ENCODE data around the gene PRKCSH.
"Not testable (repeated sequence)": the region's sequence is repeated elsewhere in the genome, so short reads cannot be mapped to it uniquely, and the experiment has no call there.

Gene PRKCSH

DNA sequence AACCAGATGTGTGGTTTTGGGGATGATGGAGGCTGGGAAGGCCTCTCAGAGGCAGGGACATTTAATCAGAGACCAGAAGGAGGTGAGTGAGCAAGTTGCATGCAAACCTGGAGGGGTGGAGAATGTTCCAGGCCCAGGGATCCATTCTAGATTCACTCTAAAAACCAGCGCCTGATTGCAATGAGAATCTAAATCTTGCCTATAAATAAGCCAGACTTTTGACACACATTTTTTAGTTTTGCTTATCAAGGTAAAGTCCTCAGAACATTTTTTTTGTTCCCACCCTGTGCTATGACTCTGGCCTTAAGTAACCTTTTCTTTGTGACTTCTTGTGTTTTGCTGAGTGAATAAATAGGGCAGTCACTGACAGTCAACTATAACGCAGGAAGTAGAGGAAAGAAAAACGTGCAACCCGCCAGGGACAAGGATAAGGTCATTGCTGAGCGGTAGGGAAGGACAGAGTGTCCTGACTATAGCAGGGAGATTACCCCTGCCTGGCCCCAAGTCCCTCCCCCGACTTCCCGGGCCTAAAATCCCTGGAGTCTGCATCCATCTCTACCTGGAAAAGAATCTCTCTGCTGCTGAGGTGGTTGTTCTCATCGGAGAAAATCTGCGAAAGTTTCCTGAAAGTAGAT, 30.7 kb upstream of the PRKCSH start:
- no peaks in the 10 kb centered on the region for H3K36me3 ChIP-seq (ENCODE audit: insufficient read depth, low read length)
- H3K9me2 ChIP-seq (ENCODE audit: low read depth, low read length), result no peaks in the 10 kb centered on the region
- no peaks in the 10 kb centered on the region for H3K27me3 ChIP-seq (ENCODE audit: insufficient read depth, low read length)
- no peak for TF ChIP-seq EZH2 (IDR thresholded peaks at IDR 0.05; ENCODE audit: borderline replicate concordance, low read length)
- TF ChIP-seq, protein P1, sequence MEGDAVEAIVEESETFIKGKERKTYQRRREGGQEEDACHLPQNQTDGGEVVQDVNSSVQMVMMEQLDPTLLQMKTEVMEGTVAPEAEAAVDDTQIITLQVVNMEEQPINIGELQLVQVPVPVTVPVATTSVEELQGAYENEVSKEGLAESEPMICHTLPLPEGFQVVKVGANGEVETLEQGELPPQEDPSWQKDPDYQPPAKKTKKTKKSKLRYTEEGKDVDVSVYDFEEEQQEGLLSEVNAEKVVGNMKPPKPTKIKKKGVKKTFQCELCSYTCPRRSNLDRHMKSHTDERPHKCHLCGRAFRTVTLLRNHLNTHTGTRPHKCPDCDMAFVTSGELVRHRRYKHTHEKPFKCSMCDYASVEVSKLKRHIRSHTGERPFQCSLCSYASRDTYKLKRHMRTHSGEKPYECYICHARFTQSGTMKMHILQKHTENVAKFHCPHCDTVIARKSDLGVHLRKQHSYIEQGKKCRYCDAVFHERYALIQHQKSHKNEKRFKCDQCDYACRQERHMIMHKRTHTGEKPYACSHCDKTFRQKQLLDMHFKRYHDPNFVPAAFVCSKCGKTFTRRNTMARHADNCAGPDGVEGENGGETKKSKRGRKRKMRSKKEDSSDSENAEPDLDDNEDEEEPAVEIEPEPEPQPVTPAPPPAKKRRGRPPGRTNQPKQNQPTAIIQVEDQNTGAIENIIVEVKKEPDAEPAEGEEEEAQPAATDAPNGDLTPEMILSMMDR (IDR thresholded peaks at IDR 0.05; ENCODE audit: low read length), result no peak
- H3K4me2 ChIP-seq (ENCODE audit: low read length), result no peak overlapping the region
- no peak overlapping the region for H2AFZ ChIP-seq (ENCODE audit: low read length)
- no peaks in the 10 kb centered on the region for H3K79me2 ChIP-seq (ENCODE audit: insufficient read depth, low read length)
- no peak overlapping the region for H3K4me3 ChIP-seq (ENCODE audit: low read depth, low read length, poor library complexity, severe bottlenecking)
- no peaks in the 10 kb centered on the region for H3K9me3 ChIP-seq (ENCODE audit: low read length)
- no peaks in the 10 kb centered on the region for H3F3A ChIP-seq (ENCODE audit: insufficient read depth, low read length)
- no peak overlapping the region for H3K27ac ChIP-seq (ENCODE audit: low read depth, low read length, poor library complexity, severe bottlenecking)
- H3K9ac ChIP-seq (ENCODE audit: low read length), result no peak overlapping the region
- H4K20me1 ChIP-seq (ENCODE audit: insufficient read depth, low read length), result no peaks in the 10 kb centered on the region
- no peaks in the 10 kb centered on the region for H3K4me1 ChIP-seq (ENCODE audit: insufficient read depth, low read length, severe bottlenecking)

DNA sequence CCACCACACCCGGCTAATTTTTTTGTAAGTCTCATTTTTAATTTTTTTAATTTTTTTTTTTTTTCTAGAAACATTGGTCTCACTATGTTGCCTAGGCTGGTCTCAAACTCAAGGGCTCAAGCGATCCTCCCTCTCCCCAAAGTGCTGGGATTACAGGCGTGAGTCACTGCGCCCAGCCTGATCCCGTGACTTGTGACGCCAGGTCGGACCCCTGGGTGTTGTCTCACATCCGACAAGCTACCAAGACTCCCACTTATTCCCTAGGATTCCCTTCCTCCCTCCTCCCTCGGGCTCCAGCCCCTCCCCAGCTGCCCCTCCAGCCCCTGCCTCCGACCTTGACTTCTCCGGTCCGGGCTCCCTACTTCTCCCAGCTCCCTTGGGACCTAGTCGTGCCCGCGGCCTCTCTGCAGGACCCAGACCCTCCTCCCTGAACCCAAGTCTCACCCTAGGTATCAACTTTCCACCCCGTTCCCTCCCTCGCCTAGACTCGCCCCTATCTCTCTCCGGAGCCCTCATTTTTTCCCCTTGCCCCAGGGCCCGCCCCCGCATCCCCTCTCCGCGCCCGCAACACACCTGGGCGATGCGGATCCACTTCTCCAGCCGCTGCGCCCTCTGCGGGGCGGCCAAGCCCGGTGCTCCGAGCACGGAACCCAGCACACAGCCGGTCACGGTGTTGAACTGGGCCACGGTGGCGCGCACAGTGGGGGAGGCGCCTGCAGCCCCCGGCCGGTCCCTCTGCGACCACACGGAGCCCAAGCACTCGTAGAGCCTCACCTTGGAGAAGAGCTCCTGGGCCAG, 29.4 kb upstream of the PRKCSH start:
- H3K27ac ChIP-seq (ENCODE audit: low read depth, low read length, poor library complexity, severe bottlenecking), result no peak overlapping the region

DNA sequence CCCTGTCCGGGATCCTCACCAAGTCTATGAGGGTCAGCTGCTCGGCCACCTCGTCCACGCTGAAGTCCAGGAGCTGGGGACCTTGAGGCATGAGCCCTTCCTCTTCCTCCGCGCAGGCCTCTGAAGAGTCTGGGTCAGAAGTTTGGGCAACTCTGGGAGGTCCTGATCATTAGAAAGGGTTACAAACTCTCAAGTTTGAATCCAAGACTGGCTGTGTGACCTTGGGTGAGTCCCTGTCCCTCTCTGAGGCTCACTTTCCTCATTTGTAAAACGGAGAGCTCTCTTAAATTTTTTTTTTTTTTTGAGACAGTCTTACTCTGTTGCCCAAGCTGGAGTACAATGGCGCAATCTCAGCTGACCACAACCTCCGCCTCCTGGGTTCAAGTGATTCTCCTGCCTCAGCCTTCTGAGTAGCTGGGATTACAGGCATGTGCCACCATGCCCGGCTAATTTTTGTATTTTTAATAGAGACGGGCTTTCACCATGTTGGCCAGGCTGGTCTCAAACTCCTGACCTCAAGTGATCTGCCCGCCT, 28.7 kb upstream of the PRKCSH start:
- H4K20me1 ChIP-seq (ENCODE audit: insufficient read depth, low read length); H3K9me2 ChIP-seq (ENCODE audit: low read depth, low read length); H3K9me3 ChIP-seq (ENCODE audit: low read length); H3K27me3 ChIP-seq (ENCODE audit: insufficient read depth, low read length); H3K36me3 ChIP-seq (ENCODE audit: insufficient read depth, low read length); H2AFZ ChIP-seq (ENCODE audit: low read length); H3K4me2 ChIP-seq (ENCODE audit: low read length); H3K79me2 ChIP-seq (ENCODE audit: insufficient read depth, low read length); H3K9ac ChIP-seq (ENCODE audit: low read length); H3K4me3 ChIP-seq (ENCODE audit: low read depth, low read length, poor library complexity, severe bottlenecking); H3K27ac ChIP-seq (ENCODE audit: low read depth, low read length, poor library complexity, severe bottlenecking); H3K4me1 ChIP-seq (ENCODE audit: insufficient read depth, low read length, severe bottlenecking); H3F3A ChIP-seq (ENCODE audit: insufficient read depth, low read length): not testable (repeated sequence)

More for the DNA sequence above, 29.4 kb upstream of the PRKCSH start:
- no peak overlapping the region for H2AFZ ChIP-seq (ENCODE audit: low read length)
- no peaks in the 10 kb centered on the region for H3K36me3 ChIP-seq (ENCODE audit: insufficient read depth, low read length)
- H3K4me1 ChIP-seq (ENCODE audit: insufficient read depth, low read length, severe bottlenecking), result no peaks in the 10 kb centered on the region
- H3K4me2 ChIP-seq (ENCODE audit: low read length), result no peak overlapping the region; the same call in 1 of the 2 replicates
- no peak overlapping the region for H3K4me3 ChIP-seq (ENCODE audit: low read depth, low read length, poor library complexity, severe bottlenecking)
- H3K79me2 ChIP-seq (ENCODE audit: insufficient read depth, low read length), result no peaks in the 10 kb centered on the region
- no peaks in the 10 kb centered on the region for H4K20me1 ChIP-seq (ENCODE audit: insufficient read depth, low read length)
- no peak overlapping the region for H3K9ac ChIP-seq (ENCODE audit: low read length)
- no peaks in the 10 kb centered on the region for H3K9me2 ChIP-seq (ENCODE audit: low read depth, low read length)
- no peaks in the 10 kb centered on the region for H3K27me3 ChIP-seq (ENCODE audit: insufficient read depth, low read length)
- TF ChIP-seq, protein P1 (IDR thresholded peaks at IDR 0.05; ENCODE audit: low read length), result peak; percentile 52
- no peak for TF ChIP-seq EZH2 (IDR thresholded peaks at IDR 0.05; ENCODE audit: borderline replicate concordance, low read length)
- no peaks in the 10 kb centered on the region for H3K9me3 ChIP-seq (ENCODE audit: low read length)
- H3F3A ChIP-seq (ENCODE audit: insufficient read depth, low read length), result no peaks in the 10 kb centered on the region
